Epithelial cell of esophagus (primary cell): ENCODE results near the gene DRAXIN.

Source experiments
- DNase-seq: peaks from one replicate; pipeline ENCODE4 v3.0.0; 2010; ENCODE audit warnings: low read depth
- H3K4me3 ChIP-seq: 2 replicates; pipeline ENCODE4 v1.5.1; 2011; ENCODE audit warnings: mild to moderate bottlenecking, low read length, control low read depth
- CTCF ChIP-seq: IDR thresholded peaks from 2 replicates; pipeline ENCODE4 v1.5.1; 2011; ENCODE audit warnings: low read depth, mild to moderate bottlenecking, low read length, control low read depth, inconsistent platforms; ENCODE audit not compliant: insufficient read depth; ENCODE audit errors: missing control alignments

Gene DRAXIN

GRCh38 chr1:11693917-11694316 is 2.4 kb downstream of the DRAXIN start:
- no peak for TF ChIP-seq CTCF
- no peak overlapping the region for H3K4me3 ChIP-seq
- no peak for DNase-seq

- TF ChIP-seq CTCF, result no peak
- DNase-seq, result no peak
- H3K4me3 ChIP-seq, result no peak overlapping the region
These were observed 4.4 kb downstream of the DRAXIN start for GRCh38 chr1:11695861-11696260.

GRCh38 chr1:11697188-11697892 is 5.8 kb downstream of the DRAXIN start:
- TF ChIP-seq CTCF, result no peak
- DNase-seq, result no peak
- no peak overlapping the region for H3K4me3 ChIP-seq

- no peak overlapping the region for H3K4me3 ChIP-seq
- no peak for DNase-seq
- TF ChIP-seq CTCF, result no peak
These were observed 6.3 kb downstream of the DRAXIN start for GRCh38 chr1:11697893-11698210.

GRCh38 chr1:11700601-11701467 is 9.3 kb downstream of the DRAXIN start:
- no peak for TF ChIP-seq CTCF
- DNase-seq, result no peak
- H3K4me3 ChIP-seq, result no peak overlapping the region

- DNase-seq, result no peak
- H3K4me3 ChIP-seq, result no peak overlapping the region
- no peak for TF ChIP-seq CTCF
These were observed 10.0 kb downstream of the DRAXIN start for GRCh38 chr1:11701551-11701961.
